Panc1 (cell line): ENCODE results near the gene COG7. TPM values are rescaled to one million over a fixed set of nuclear protein-coding genes. Genes with fewer than 3 reads are reported as not detected.

Experiments used
- ATAC-seq: fragments of 200-7000 bp; cut with Tn5 transposase; 2 replicates; pipeline ENCODE4 v1.9.1; 2020; ENCODE audit warnings: mild to moderate bottlenecking, moderate library complexity
- BruUV-seq: library from RNA; stranded (reverse); fragments of 400-500 nt; replicated peaks from 2 replicates; lab custom pipeline; 2021; lab: Mats Ljungman, UMichigan
- CTCF ChIA-PET: fragments of 300-600 bp; sonication (Branson Sonifier 250); formaldehyde crosslinking; loops from one replicate; lab custom pipeline; 2022; ENCODE audit warnings: antibody characterized with exemption; lab: Charles Lee
- POLR2A ChIA-PET: fragments of 300-600 bp; sonication (Branson Sonifier 250); formaldehyde crosslinking; loops from one replicate; lab custom pipeline; 2022; ENCODE audit warnings: antibody characterized with exemption; lab: Charles Lee
- DNase-seq: peaks from one replicate; pipeline ENCODE4 v3.0.0-alpha.2; 2010; ENCODE audit warnings: low read depth, low spot score
- H3K27ac ChIP-seq: 2 replicates; pipeline ENCODE4 v1.5.1; 2011; ENCODE audit warnings: mild to moderate bottlenecking, low read length, inconsistent platforms
- H3K27me3 ChIP-seq: fragments of 200-500 bp; sonication (Bioruptor generic); 2 replicates; pipeline ENCODE4 v1.6.0; 2014; ENCODE audit warnings: low read length, inconsistent platforms; ENCODE audit not compliant: control insufficient read depth, insufficient read depth
- H3K36me3 ChIP-seq: fragments of 200-500 bp; sonication (Bioruptor generic); 2 replicates; pipeline ENCODE4 v1.5.1; 2014; ENCODE audit warnings: inconsistent platforms, mild to moderate bottlenecking, low read length, moderate library complexity; ENCODE audit not compliant: control insufficient read depth, insufficient read depth
- H3K4me1 ChIP-seq: 2 replicates; pipeline ENCODE4 v1.5.1; 2011; ENCODE audit warnings: inconsistent platforms, mild to moderate bottlenecking, low read length, moderate library complexity; ENCODE audit not compliant: control insufficient read depth, insufficient read depth
- H3K4me3 ChIP-seq, 2 experiments: 2 replicates each; pipeline ENCODE4 v1.5.1; 2011 to 2012; ENCODE audit warnings: low read depth in 2 of 2, low read length in 2 of 2, mild to moderate bottlenecking in 2 of 2, inconsistent platforms in 1 of 2, moderate library complexity in 1 of 2
- H3K9me3 ChIP-seq: fragments of 200-500 bp; sonication (Bioruptor generic); 2 replicates; pipeline ENCODE4 v1.5.1; 2014; ENCODE audit warnings: low read depth, mild to moderate bottlenecking, inconsistent platforms, low read length, moderate library complexity; ENCODE audit not compliant: control insufficient read depth, insufficient read depth
- CTCF ChIP-seq: fragments of 450-650 bp; IDR thresholded peaks from 2 replicates; pipeline ENCODE4 v1.5.1; 2017; ENCODE audit warnings: mild to moderate bottlenecking
- POLR2AphosphoS5 ChIP-seq: IDR thresholded peaks from 2 replicates; pipeline ENCODE4 v1.6.1; 2012; ENCODE audit warnings: mild to moderate bottlenecking, low read depth, low read length, moderate library complexity
- REST ChIP-seq, 2 experiments: IDR thresholded peaks; 2 replicates each; pipeline ENCODE4 v1.6.1; 2011 to 2012; ENCODE audit warnings: low read depth in 2 of 2, control low read depth in 1 of 2, low read length in 1 of 2, mild to moderate bottlenecking in 1 of 2, moderate library complexity in 1 of 2; ENCODE audit not compliant: insufficient read depth in 1 of 2
- SIN3A ChIP-seq: IDR thresholded peaks from 2 replicates; pipeline ENCODE4 v1.6.1; 2012; ENCODE audit warnings: low read depth, mild to moderate bottlenecking, low read length, moderate library complexity, borderline replicate concordance; ENCODE audit not compliant: insufficient read depth
- TCF7L2 ChIP-seq: IDR thresholded peaks from 2 replicates; pipeline ENCODE4 v1.6.1; 2011; ENCODE audit warnings: mild to moderate bottlenecking, low read depth, low read length, inconsistent platforms
- in situ Hi-C: cut with HindIII; loops from 2 replicates; pipeline ENCODE4 v1.10.0; 2016; ENCODE audit warnings: low sequenced_read_pairs, low pct_unique_long_range_greater_than_20kb
- intact Hi-C: fragments of 100-400 bp; cut with micrococcal nuclease; formaldehyde crosslinking; loops from one replicate; pipeline ENCODE4 v1.10.0; 2022; ENCODE audit not compliant: unreplicated experiment
- total RNA-seq: library from RNA; stranded (reverse); gene quantifications from one replicate; pipeline ENCODE4 v1.2.1, GENCODE V29; 2021; ENCODE audit not compliant: unreplicated experiment

COG7 gene
- total RNA-seq, 1 experiment from 2014 or later: 25.3 TPM

GRCh38 chr16:23486480-23486879 lies 33.5 kb upstream of the COG7 start:
- no peak for TF ChIP-seq CTCF
- TF ChIP-seq TCF7L2: no peak
- no peak for TF ChIP-seq POLR2AphosphoS5
- TF ChIP-seq SIN3A: no peak
- no peak for TF ChIP-seq REST (IDR thresholded peaks at IDR 0.05; ENCODE audit: insufficient read depth in 1 of 2, low read depth in 2 of 2, low read length in 1 of 2)
- Histone ChIP-seq H3K27me3 (no peaks in the 10 kb centered on the region), H3K9me3 (no peaks in the 10 kb centered on the region), H3K4me3 (no peak overlapping the region), H3K4me1 (no peaks in the 10 kb centered on the region), H3K27ac (no peak overlapping the region), H3K36me3 (peaks cover 11% of the 10 kb centered on the region; the same call in 1 of the 2 replicates)
- ATAC-seq: no peak
- CTCF ChIA-PET: no interaction called here
- POLR2A ChIA-PET: no interaction called here
- no peak for DNase-seq
- intact Hi-C loops: no loop called here
- in situ Hi-C loops: no loop called here
- no TSS peak for BruUV-seq

GRCh38 chr16:23485841-23486240 lies 32.9 kb upstream of the COG7 start:
- peaks cover 11% of the 10 kb centered on the region; the same call in 1 of the 2 replicates for H3K36me3 ChIP-seq
- POLR2A ChIA-PET: no interaction called here
- DNase-seq (no peak), ATAC-seq (no peak)
- in situ Hi-C loops (no loop called here), intact Hi-C loops (no loop called here)
- no peaks in the 10 kb centered on the region for H3K9me3 ChIP-seq
- H3K4me3 ChIP-seq: no peak overlapping the region
- H3K27me3 ChIP-seq: no peaks in the 10 kb centered on the region
- no peak for TF ChIP-seq SIN3A
- no peak for TF ChIP-seq TCF7L2
- no peak for TF ChIP-seq POLR2AphosphoS5
- TF ChIP-seq REST (IDR thresholded peaks at IDR 0.05; ENCODE audit: insufficient read depth in 1 of 2, low read depth in 2 of 2, low read length in 1 of 2): no peak
- TF ChIP-seq CTCF: no peak
- H3K27ac ChIP-seq: no peak overlapping the region
- CTCF ChIA-PET: no interaction called here
- no TSS peak for BruUV-seq
- H3K4me1 ChIP-seq: no peaks in the 10 kb centered on the region
